GM12872 (cell line): ENCODE results near the gene CD300H.

Source experiments
- CTCF ChIP-seq: IDR thresholded peaks from 3 replicates; pipeline ENCODE4 v1.5.1; 2011; ENCODE audit warnings: low read depth, mild to moderate bottlenecking, low read length, moderate library complexity; ENCODE audit not compliant: insufficient read depth

CD300H gene

GRCh38 chr17:74545843-74546230 lies 21.5 kb downstream of the CD300H start, which contains the start of gene CD300C:
Gene CD300C (minus strand): TSS chr17:74546115. CDS start chr17:74545782, 333 bp downstream.
- TF ChIP-seq CTCF: no peak

GRCh38 chr17:74544991-74545842 lies 22.1 kb downstream of the CD300H start:
- TF ChIP-seq CTCF: no peak

- TF ChIP-seq CTCF: no peak
Observed at GRCh38 chr17:74543891-74544760, 23.2 kb downstream of the CD300H start.

- no peak for TF ChIP-seq CTCF
Observed at GRCh38 chr17:74543406-74543805, 23.9 kb downstream of the CD300H start.

DNA sequence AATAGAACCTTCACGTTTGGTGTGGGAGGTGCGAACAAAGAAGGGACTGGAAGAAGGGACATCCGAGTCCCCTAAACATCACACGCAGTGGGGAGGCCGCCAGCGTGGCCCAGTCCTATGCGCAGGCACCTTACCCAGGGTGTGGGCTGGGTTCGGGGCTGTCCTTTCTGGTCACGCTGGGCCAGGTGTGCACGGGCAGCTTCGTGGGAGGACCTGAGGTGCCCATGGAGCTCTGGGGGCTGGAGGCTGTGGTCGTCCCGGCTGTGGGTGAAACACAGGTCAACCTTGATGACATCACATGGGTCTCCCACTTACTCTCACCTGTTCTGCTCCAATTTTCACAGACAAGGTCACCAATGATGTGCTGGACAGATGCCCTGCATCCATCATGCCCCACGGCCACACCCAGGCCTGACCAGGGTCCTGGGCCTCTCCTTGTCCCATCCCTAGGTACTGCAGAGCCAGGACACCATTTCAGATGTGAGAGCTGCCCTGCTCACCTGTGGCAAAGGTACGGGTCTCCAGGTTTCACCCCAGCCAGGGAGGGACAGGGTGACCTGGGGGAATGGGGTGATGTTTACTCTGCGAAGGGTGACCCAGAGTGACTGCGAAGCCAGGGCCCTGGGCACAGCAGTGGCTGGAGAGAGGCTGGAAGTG lies 24.5 kb downstream of the CD300H start:
- TF ChIP-seq CTCF: no peak

GRCh38 chr17:74542166-74542565 lies 25.1 kb downstream of the CD300H start:
- TF ChIP-seq CTCF: no peak
